Measurements from ENCODE around the gene HMOX2.

The HMOX2 gene

GRCh38 chr16:4455951-4456350, 20.2 kb upstream of the HMOX2 start:
- Histone ChIP-seq H3K4me2 (no peak overlapping the region), H3K36me3 (peaks cover 64 to 99% (median 93%) of the 10 kb centered on the region in 11 experiments), H3K9me3 (replicated peaks in 1 of 11) (no peaks in the 10 kb centered on the region), H3K4me1 (peaks cover 18 to 41% (median 29%) of the 10 kb centered on the region in 10 experiments), H3K27ac (peak overlapping the region in 6 of 11 experiments; percentile 10 to 43 (median 32); a peak in 9 of 22 replicates), H3K4me3 (no peak overlapping the region), H4K20me1 (peaks cover 0 to 67% (median 45%) of the 10 kb centered on the region in 11 experiments; a peak in 18 of 22 replicates), H3K9ac (peak overlapping the region in 5 of 11 experiments; percentile 14 to 30 (median 25); a peak in 5 of 22 replicates), H3K27me3 (no peaks in the 10 kb centered on the region)
- TF ChIP-seq Cebpa-rat (IDR thresholded peaks at IDR 0.05) = no peak

- peaks cover 0 to 23% (median 5%) of the 10 kb centered on the region in 11 experiments; a peak in 12 of 22 replicates for H4K20me1 ChIP-seq
- no peak overlapping the region for H3K4me2 ChIP-seq
- H3K27ac ChIP-seq = peak overlapping the region in 6 of 11 experiments; percentile 25 to 96 (median 88); a peak in 12 of 22 replicates
- H3K4me3 ChIP-seq = no peak overlapping the region
- H3K9me3 ChIP-seq (replicated peaks in 1 of 11) = no peaks in the 10 kb centered on the region
- peak overlapping the region in 1 of 11 experiments; percentile 33; a peak in 1 of 22 replicates for H3K9ac ChIP-seq
- peaks cover 12 to 67% (median 48%) of the 10 kb centered on the region in 10 experiments for H3K4me1 ChIP-seq
- peaks cover 62 to 99% (median 92%) of the 10 kb centered on the region in 11 experiments for H3K36me3 ChIP-seq
- no peak for TF ChIP-seq Cebpa-rat (IDR thresholded peaks at IDR 0.05)
- H3K27me3 ChIP-seq = no peaks in the 10 kb centered on the region
These were observed 15.3 kb upstream of the HMOX2 start for GRCh38 chr16:4460936-4461249.

- no peak overlapping the region for H3K4me3 ChIP-seq
- H3K27ac ChIP-seq = peak overlapping the region in 8 of 11 experiments; percentile 18 to 96 (median 74); a peak in 14 of 22 replicates
- peaks cover 62 to 99% (median 92%) of the 10 kb centered on the region in 11 experiments for H3K36me3 ChIP-seq
- peak overlapping the region in 4 of 11 experiments; percentile 12 to 33 (median 24); a peak in 5 of 22 replicates for H3K9ac ChIP-seq
- H3K4me2 ChIP-seq = no peak overlapping the region
- H3K27me3 ChIP-seq = no peaks in the 10 kb centered on the region
- no peaks in the 10 kb centered on the region for H3K9me3 ChIP-seq (replicated peaks in 1 of 11)
- peaks cover 11 to 73% (median 49%) of the 10 kb centered on the region in 10 experiments for H3K4me1 ChIP-seq
- H4K20me1 ChIP-seq = peaks cover 0 to 18% (median 0%) of the 10 kb centered on the region in 11 experiments; a peak in 7 of 22 replicates
- TF ChIP-seq Cebpa-rat (IDR thresholded peaks at IDR 0.05) = no peak
These were observed 14.7 kb upstream of the HMOX2 start for GRCh38 chr16:4461250-4462085.

GRCh38 chr16:4463522-4464163, 12.6 kb upstream of the HMOX2 start:
- Histone ChIP-seq H3K4me3 (no peak overlapping the region), H4K20me1 (peaks cover 0 to 12% (median 0%) of the 10 kb centered on the region in 11 experiments; a peak in 4 of 22 replicates), H3K9me3 (replicated peaks in 1 of 11) (no peaks in the 10 kb centered on the region), H3K4me2 (peak overlapping the region in 5 of 11 experiments; percentile 30 to 71 (median 51); a peak in 9 of 22 replicates), H3K4me1 (peaks cover 11 to 65% (median 42%) of the 10 kb centered on the region in 10 experiments), H3K36me3 (peaks cover 70 to 98% (median 90%) of the 10 kb centered on the region in 11 experiments), H3K27me3 (no peaks in the 10 kb centered on the region), H3K27ac (peak overlapping the region in 8 of 11 experiments; percentile 46 to 67 (median 59); a peak in 16 of 22 replicates), H3K9ac (peak overlapping the region in 8 of 11 experiments; percentile 10 to 59 (median 48); a peak in 11 of 22 replicates)
- TF ChIP-seq Cebpa-rat (IDR thresholded peaks at IDR 0.05) = no peak

- H3K4me2 ChIP-seq = peak overlapping the region in 6 of 11 experiments; percentile 2 to 71 (median 46); a peak in 10 of 22 replicates
- peak overlapping the region in 7 of 11 experiments; percentile 7 to 40 (median 23); a peak in 6 of 22 replicates for H3K9ac ChIP-seq
- TF ChIP-seq Cebpa-rat (IDR thresholded peaks at IDR 0.05) = no peak
- H3K9me3 ChIP-seq (replicated peaks in 1 of 11) = no peaks in the 10 kb centered on the region
- peaks cover 0 to 7% (median 0%) of the 10 kb centered on the region in 11 experiments; a peak in 3 of 22 replicates for H4K20me1 ChIP-seq
- H3K4me3 ChIP-seq = no peak overlapping the region
- no peaks in the 10 kb centered on the region for H3K27me3 ChIP-seq
- H3K4me1 ChIP-seq = peaks cover 0 to 51% (median 24%) of the 10 kb centered on the region in 10 experiments; a peak in 15 of 20 replicates
- H3K36me3 ChIP-seq = peaks cover 82 to 99% (median 88%) of the 10 kb centered on the region in 11 experiments
- H3K27ac ChIP-seq = peak overlapping the region in 9 of 11 experiments; percentile 25 to 64 (median 54); a peak in 16 of 22 replicates
These were observed 10.0 kb upstream of the HMOX2 start for GRCh38 chr16:4465977-4466779.

GRCh38 chr16:4467916-4468315, 8.3 kb upstream of the HMOX2 start:
- H3K9me3 ChIP-seq (replicated peaks in 1 of 11) = no peaks in the 10 kb centered on the region
- H3K27ac ChIP-seq = no peak overlapping the region
- H4K20me1 ChIP-seq = peaks cover 0 to 6% (median 0%) of the 10 kb centered on the region in 11 experiments; a peak in 1 of 22 replicates
- peaks cover 3 to 55% (median 30%) of the 10 kb centered on the region in 10 experiments for H3K4me1 ChIP-seq
- TF ChIP-seq Cebpa-rat (IDR thresholded peaks at IDR 0.05) = no peak
- no peak overlapping the region for H3K4me3 ChIP-seq
- no peak overlapping the region for H3K4me2 ChIP-seq
- H3K36me3 ChIP-seq = peaks cover 69 to 88% (median 74%) of the 10 kb centered on the region in 11 experiments
- H3K27me3 ChIP-seq = no peaks in the 10 kb centered on the region
- no peak overlapping the region for H3K9ac ChIP-seq

GRCh38 chr16:4468972-4469371, 7.2 kb upstream of the HMOX2 start:
- Histone ChIP-seq H3K4me3 (no peak overlapping the region), H4K20me1 (peaks cover 0 to 6% (median 0%) of the 10 kb centered on the region in 11 experiments; a peak in 1 of 22 replicates), H3K9me3 (replicated peaks in 1 of 11) (no peaks in the 10 kb centered on the region), H3K9ac (0 out of 22 replicates have a peak overlapping the region, but pooled peaks of 1 of the 11 experiments have one; percentile 18), H3K27ac (no peak overlapping the region; a peak in 1 of 22 replicates), H3K4me2 (no peak overlapping the region), H3K36me3 (peaks cover 59 to 78% (median 64%) of the 10 kb centered on the region in 11 experiments), H3K27me3 (no peaks in the 10 kb centered on the region), H3K4me1 (peaks cover 13 to 56% (median 39%) of the 10 kb centered on the region in 10 experiments)
- no peak for TF ChIP-seq Cebpa-rat (IDR thresholded peaks at IDR 0.05)

GRCh38 chr16:4471869-4472268, 4.3 kb upstream of the HMOX2 start:
- Histone ChIP-seq H3K9me3 (replicated peaks in 1 of 11) (peaks cover 0 to 10% (median 0%) of the 10 kb centered on the region in 11 experiments; a peak in 3 of 22 replicates), H3K9ac (0 out of 22 replicates have a peak overlapping the region, but pooled peaks of 1 of the 11 experiments have one; percentile 21), H3K27ac (no peak overlapping the region), H3K36me3 (peaks cover 30 to 49% (median 36%) of the 10 kb centered on the region in 11 experiments), H3K4me2 (no peak overlapping the region), H4K20me1 (peaks cover 0 to 6% (median 0%) of the 10 kb centered on the region in 11 experiments; a peak in 3 of 22 replicates), H3K4me1 (peaks cover 30 to 43% (median 34%) of the 10 kb centered on the region in 10 experiments), H3K27me3 (no peaks in the 10 kb centered on the region), H3K4me3 (no peak overlapping the region)
- no peak for TF ChIP-seq Cebpa-rat (IDR thresholded peaks at IDR 0.05)
